GM23248 (cell line): ENCODE data around the gene SPTBN4. TPM values are rescaled to one million over a fixed set of nuclear protein-coding genes. Genes with fewer than 3 reads are reported as not detected.

Experiments used
- DNase-seq: peaks from one replicate; pipeline ENCODE4 v3.0.0-alpha.2; 2015
- H2AFZ ChIP-seq: fragments of 200-600 bp; sonication (generic); 2 replicates; pipeline ENCODE4 v1.6.1; 2016; ENCODE audit warnings: antibody characterized with exemption
- H3F3A ChIP-seq: fragments of 200-600 bp; sonication (generic); 2 replicates; pipeline ENCODE4 v1.6.1; 2016; ENCODE audit warnings: mild to moderate bottlenecking, antibody characterized with exemption, mixed run types; ENCODE audit not compliant: insufficient read depth
- H3K27ac ChIP-seq: fragments of 200-600 bp; sonication (generic); 2 replicates; pipeline ENCODE4 v1.5.1; 2016; ENCODE audit warnings: mild to moderate bottlenecking
- H3K27me3 ChIP-seq: fragments of 200-600 bp; sonication (generic); replicated peaks from 2 replicates; pipeline ENCODE4 v1.6.1; 2016; ENCODE audit warnings: mild to moderate bottlenecking; ENCODE audit not compliant: insufficient read depth
- H3K36me3 ChIP-seq: fragments of 200-600 bp; sonication (generic); 2 replicates; pipeline ENCODE4 v1.6.1; 2016; ENCODE audit warnings: low read depth, mild to moderate bottlenecking
- H3K4me1 ChIP-seq: fragments of 200-600 bp; sonication (generic); 2 replicates; pipeline ENCODE4 v1.6.1; 2016; ENCODE audit warnings: mild to moderate bottlenecking; ENCODE audit not compliant: insufficient read depth
- H3K4me2 ChIP-seq: fragments of 200-600 bp; sonication (generic); one replicate; pipeline ENCODE4 v1.6.1; 2016; ENCODE audit warnings: mild to moderate bottlenecking; ENCODE audit not compliant: unreplicated experiment
- H3K4me3 ChIP-seq: fragments of 200-600 bp; sonication (generic); 2 replicates; pipeline ENCODE4 v1.5.1; 2016; ENCODE audit warnings: mild to moderate bottlenecking
- H3K79me2 ChIP-seq: fragments of 200-600 bp; sonication (generic); 2 replicates; pipeline ENCODE4 v1.6.1; 2016; ENCODE audit warnings: mild to moderate bottlenecking; ENCODE audit not compliant: insufficient read depth
- H3K9ac ChIP-seq: fragments of 200-600 bp; sonication (generic); 2 replicates; pipeline ENCODE4 v1.6.1; 2016; ENCODE audit warnings: mild to moderate bottlenecking
- H3K9me2 ChIP-seq: fragments of 200-600 bp; sonication (generic); 2 replicates; pipeline ENCODE4 v1.6.1; 2016; ENCODE audit warnings: mixed run types, mild to moderate bottlenecking, moderate library complexity; ENCODE audit not compliant: insufficient read depth
- H3K9me3 ChIP-seq: fragments of 200-600 bp; sonication (generic); one replicate; pipeline ENCODE4 v1.6.1; 2017; ENCODE audit warnings: low read depth
- H4K20me1 ChIP-seq: fragments of 200-600 bp; sonication (generic); 2 replicates; pipeline ENCODE4 v1.6.0; 2016; ENCODE audit not compliant: insufficient read depth
- EZH2 ChIP-seq: fragments of 200-600 bp; sonication (generic); IDR thresholded peaks from 2 replicates; pipeline ENCODE4 v1.6.1; 2018; ENCODE audit warnings: antibody characterized with exemption, mild to moderate bottlenecking; ENCODE audit not compliant: insufficient read depth, poor library complexity, severe bottlenecking
- EZH2phosphoT487 ChIP-seq: fragments of 200-600 bp; sonication (generic); IDR thresholded peaks from 2 replicates; pipeline ENCODE4 v1.6.1; 2018; ENCODE audit warnings: antibody characterized with exemption, moderate library complexity, mild to moderate bottlenecking, low read depth; ENCODE audit not compliant: insufficient read depth
- WGBS, 2 experiments: methylation state at CpG; one replicate each; pipeline ENCODE4 v1.1.6; 2015 to 2017; ENCODE audit warnings: low lambda C conversion rate in 2 of 2, low coverage in 1 of 2; ENCODE audit errors: missing lambda C conversion rate in 2 of 2; 5-methylcytosine and 5-hydroxymethylcytosine counted together
- in situ Hi-C: fragments of 300-500 bp; cut with MboI; formaldehyde crosslinking; loops from 2 replicates; pipeline ENCODE4 v1.15.0; 2020
- polyA plus RNA-seq: library from polyadenylated mRNA; unstranded; fragments of >200 nt; fragmentation: Nextera tagmentation; extraction: Ambion mirVana; gene quantifications from 2 replicates; pipeline ENCODE4 v1.2.1, GENCODE V29; 2016
- total RNA-seq: library from RNA; depleted of rRNA; stranded (reverse); fragments of >200 nt; shearing (Covaris generic); gene quantifications from 2 replicates; pipeline ENCODE4 v1.2.3, GENCODE V29; 2014

The SPTBN4 gene
- total and polyA plus RNA-seq, 2 experiments from 2014 or later = 0.69 to 2.1 TPM

DNA sequence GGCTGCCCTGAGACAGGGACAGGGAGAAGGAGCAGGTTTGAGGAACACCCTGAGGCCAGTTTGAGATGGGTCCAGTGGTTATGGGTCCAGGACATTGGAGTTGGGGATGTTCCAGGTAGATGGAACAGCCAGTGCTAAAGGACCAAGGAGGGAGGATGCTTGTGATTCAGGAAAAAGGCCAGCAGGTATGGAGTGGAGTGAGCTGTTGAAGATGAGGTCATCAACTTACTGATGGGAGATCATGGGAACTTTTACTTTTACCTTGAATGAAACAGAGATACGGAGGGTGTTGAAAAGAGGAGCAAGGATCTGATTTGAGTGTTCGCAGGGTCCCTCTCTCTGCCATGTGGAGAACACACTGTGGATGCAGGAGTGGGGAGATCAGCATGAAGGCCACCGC lies 25.5 kb downstream of the SPTBN4 start:
- in situ Hi-C loops = no loop called here
- Histone ChIP-seq H3K4me2 (no peak overlapping the region), H4K20me1 (no peaks in the 10 kb centered on the region), H3K9me3 (no peaks in the 10 kb centered on the region), H3K79me2 (no peaks in the 10 kb centered on the region), H2AFZ (no peak overlapping the region), H3K9ac (no peak overlapping the region), H3K36me3 (no peaks in the 10 kb centered on the region), H3K9me2 (no peaks in the 10 kb centered on the region), H3K4me3 (no peak overlapping the region), H3F3A (no peaks in the 10 kb centered on the region), H3K27ac (no peak overlapping the region), H3K4me1 (no peaks in the 10 kb centered on the region), H3K27me3 (0 out of 2 replicates have a peak, but pooled peaks cover 8% of the 10 kb centered on the region)
- WGBS, 2 experiments = 82 to 90% methylated on average over 3 of the region's 3 CpGs
- TF ChIP-seq EZH2phosphoT487 = no peak
- TF ChIP-seq EZH2 = no peak
- no peak for DNase-seq

DNA sequence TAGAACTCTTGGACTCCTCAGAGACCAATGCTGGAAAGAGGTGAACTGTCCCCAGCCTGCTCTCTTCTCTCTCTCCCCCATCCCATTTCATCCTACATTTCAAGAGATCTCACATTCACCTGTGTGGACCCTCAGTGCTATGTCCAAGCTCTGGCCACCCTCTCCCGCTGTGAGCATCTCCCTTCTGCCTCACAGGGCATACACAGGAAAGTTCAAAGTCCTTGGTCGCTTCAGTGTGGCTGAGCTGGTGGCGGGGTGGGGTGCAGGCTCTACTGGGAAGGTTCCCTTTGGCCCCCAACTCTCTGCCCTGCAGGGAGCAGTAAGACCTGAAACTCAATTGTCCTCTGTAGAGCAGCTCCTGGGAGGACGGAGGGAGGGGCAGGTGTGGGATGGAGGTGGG lies 27.0 kb downstream of the SPTBN4 start:
- in situ Hi-C loops = no loop called here

GRCh38 chr19:40494191-40494838 lies 27.5 kb downstream of the SPTBN4 start:
- H3K27me3 ChIP-seq = 0 out of 2 replicates have a peak, but pooled peaks cover 8% of the 10 kb centered on the region
- H3K9ac ChIP-seq = no peak overlapping the region
- no peaks in the 10 kb centered on the region for H3K9me3 ChIP-seq
- no peaks in the 10 kb centered on the region for H3K79me2 ChIP-seq
- in situ Hi-C loops = no loop called here
- no peaks in the 10 kb centered on the region for H3K36me3 ChIP-seq
- no peak overlapping the region for H3K27ac ChIP-seq
- no peak overlapping the region for H3K4me3 ChIP-seq
- no peaks in the 10 kb centered on the region for H3K9me2 ChIP-seq
- WGBS, 2 experiments = 26 to 38% methylated on average over 1 of the region's 1 CpG
- TF ChIP-seq EZH2 = no peak
- no peak for TF ChIP-seq EZH2phosphoT487
- no peaks in the 10 kb centered on the region for H4K20me1 ChIP-seq
- H3K4me2 ChIP-seq = no peak overlapping the region
- no peak for DNase-seq
- no peak overlapping the region for H2AFZ ChIP-seq
- H3F3A ChIP-seq = no peaks in the 10 kb centered on the region
- H3K4me1 ChIP-seq = no peaks in the 10 kb centered on the region

More for the DNA sequence above, 27.0 kb downstream of the SPTBN4 start:
- Histone ChIP-seq H3F3A (no peaks in the 10 kb centered on the region), H3K9me2 (no peaks in the 10 kb centered on the region), H3K4me1 (no peaks in the 10 kb centered on the region), H3K9me3 (no peaks in the 10 kb centered on the region), H3K4me3 (no peak overlapping the region), H3K36me3 (no peaks in the 10 kb centered on the region), H3K27me3 (0 out of 2 replicates have a peak, but pooled peaks cover 8% of the 10 kb centered on the region), H3K79me2 (no peaks in the 10 kb centered on the region), H3K4me2 (no peak overlapping the region), H3K27ac (no peak overlapping the region), H3K9ac (no peak overlapping the region), H2AFZ (no peak overlapping the region), H4K20me1 (no peaks in the 10 kb centered on the region)
- TF ChIP-seq EZH2phosphoT487 (no peak), EZH2 (no peak)
- 25 to 40% methylated on average over 4 of the region's 4 CpGs for WGBS, 2 experiments
- no peak for DNase-seq

DNA sequence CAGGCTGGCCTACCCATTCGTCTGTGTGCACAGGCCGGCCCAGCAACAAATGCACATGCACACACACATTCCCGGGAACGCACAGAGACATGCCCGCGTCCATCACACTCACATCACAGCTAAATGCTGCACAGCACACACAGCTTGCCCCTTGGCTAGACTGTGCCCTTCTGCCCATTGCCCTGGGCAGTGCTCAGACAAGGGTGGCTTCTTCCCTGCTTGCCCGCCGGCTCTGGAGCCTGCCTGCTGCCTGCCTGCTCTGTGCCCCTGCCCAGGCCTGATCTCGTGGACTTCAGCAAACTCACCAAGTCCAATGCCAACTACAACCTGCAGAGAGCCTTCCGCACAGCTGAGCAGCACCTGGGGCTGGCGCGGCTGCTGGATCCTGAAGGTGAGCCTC lies 30.4 kb downstream of the SPTBN4 start:
- no peak for TF ChIP-seq EZH2
- no peak for TF ChIP-seq EZH2phosphoT487
- Histone ChIP-seq H3K4me2 (no peak overlapping the region), H4K20me1 (no peaks in the 10 kb centered on the region), H3K36me3 (no peaks in the 10 kb centered on the region), H3K4me3 (no peak overlapping the region), H3K27me3 (0 out of 2 replicates have a peak, but pooled peaks cover 8% of the 10 kb centered on the region), H3K9ac (no peak overlapping the region), H3K27ac (no peak overlapping the region), H3F3A (no peaks in the 10 kb centered on the region), H3K4me1 (no peaks in the 10 kb centered on the region), H3K9me3 (no peaks in the 10 kb centered on the region), H3K9me2 (no peaks in the 10 kb centered on the region), H3K79me2 (no peaks in the 10 kb centered on the region), H2AFZ (no peak overlapping the region)
- DNase-seq = no peak
- 74 to 83% methylated on average over 12 of the region's 12 CpGs for WGBS, 2 experiments
- in situ Hi-C loops = no loop called here
